ENCODE data around the gene WDR37.

GRCh38 chr10:1124796-1125195 lies 68.6 kb downstream of the WDR37 start:
- TF ChIP-seq CTCF (IDR thresholded peaks at IDR 0.05) (no peak), POLR2AphosphoS5 (IDR thresholded peaks at IDR 0.05) (no peak)

Data from prostate gland (tissue), 2 donors.